ENCODE measurements around the gene HOXB1. TPM values are rescaled to one million over a fixed set of nuclear protein-coding genes. Genes with fewer than 3 reads are reported as not detected.
"Not testable (repeated sequence)": the region's sequence is repeated elsewhere in the genome, so short reads cannot be mapped to it uniquely, and the experiment has no call there.

Gene HOXB1
- total and polyA plus RNA-seq, 2 donors: not detected

DNA sequence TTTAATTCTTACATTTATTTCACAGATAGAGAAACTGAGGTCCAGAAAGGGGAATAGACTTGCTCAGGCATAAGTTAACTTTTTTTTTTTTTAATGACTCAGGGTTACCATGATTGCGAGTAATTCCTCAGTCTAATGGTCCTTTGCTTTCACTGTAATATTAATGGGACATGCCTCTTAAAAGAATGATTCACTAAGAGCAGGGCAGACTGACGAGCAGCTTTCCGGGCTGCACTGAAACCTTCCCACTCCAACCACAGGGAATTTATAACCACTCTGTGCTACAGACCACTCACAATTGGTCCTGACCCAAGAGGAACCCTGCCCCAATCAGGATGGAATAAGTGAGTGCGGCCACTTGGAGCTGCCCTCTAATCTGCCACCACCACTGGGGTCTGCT is 8.4 kb upstream of the HOXB1 start:
- Histone ChIP-seq H3K27ac (ENCODE audit: low read depth) (no peak overlapping the region), H3K36me3 (ENCODE audit: insufficient read depth) (no peaks in the 10 kb centered on the region), H3K4me1 (ENCODE audit: insufficient read depth) (no peaks in the 10 kb centered on the region), H3K4me3 (ENCODE audit: low read depth, low read length) (no peak overlapping the region)
- no peak for DNase-seq (ENCODE audit: extremely low spot score)
- WGBS: 86% methylated on average over 4 of the region's 4 CpGs

DNA sequence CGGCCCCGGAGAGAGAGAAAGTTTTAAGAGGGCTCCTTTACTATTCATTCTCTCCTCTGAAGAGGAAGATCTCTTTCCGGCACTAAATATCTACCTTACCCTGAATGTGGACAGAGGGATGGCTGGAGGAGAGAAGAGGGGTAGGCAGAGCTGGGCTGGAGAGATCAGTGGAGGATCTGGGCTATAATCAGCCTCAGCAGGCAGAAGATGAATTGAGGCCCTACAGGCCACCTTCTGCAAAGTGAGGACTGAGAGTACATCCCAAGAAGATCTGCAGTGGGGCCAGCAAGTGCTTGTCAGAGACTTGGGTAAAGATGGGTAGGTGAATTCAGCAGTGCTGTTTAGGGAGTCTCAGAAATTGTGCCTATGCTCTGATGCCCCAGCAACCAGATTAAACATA is 6.5 kb upstream of the HOXB1 start:
- DNase-seq (ENCODE audit: extremely low spot score): no peak
- 90% methylated on average over 3 of the region's 3 CpGs for WGBS
- Histone ChIP-seq H3K4me3 (ENCODE audit: low read depth, low read length) (no peak overlapping the region), H3K27ac (ENCODE audit: low read depth) (no peak overlapping the region), H3K36me3 (ENCODE audit: insufficient read depth) (no peaks in the 10 kb centered on the region), H3K4me1 (ENCODE audit: insufficient read depth) (no peaks in the 10 kb centered on the region)

DNA sequence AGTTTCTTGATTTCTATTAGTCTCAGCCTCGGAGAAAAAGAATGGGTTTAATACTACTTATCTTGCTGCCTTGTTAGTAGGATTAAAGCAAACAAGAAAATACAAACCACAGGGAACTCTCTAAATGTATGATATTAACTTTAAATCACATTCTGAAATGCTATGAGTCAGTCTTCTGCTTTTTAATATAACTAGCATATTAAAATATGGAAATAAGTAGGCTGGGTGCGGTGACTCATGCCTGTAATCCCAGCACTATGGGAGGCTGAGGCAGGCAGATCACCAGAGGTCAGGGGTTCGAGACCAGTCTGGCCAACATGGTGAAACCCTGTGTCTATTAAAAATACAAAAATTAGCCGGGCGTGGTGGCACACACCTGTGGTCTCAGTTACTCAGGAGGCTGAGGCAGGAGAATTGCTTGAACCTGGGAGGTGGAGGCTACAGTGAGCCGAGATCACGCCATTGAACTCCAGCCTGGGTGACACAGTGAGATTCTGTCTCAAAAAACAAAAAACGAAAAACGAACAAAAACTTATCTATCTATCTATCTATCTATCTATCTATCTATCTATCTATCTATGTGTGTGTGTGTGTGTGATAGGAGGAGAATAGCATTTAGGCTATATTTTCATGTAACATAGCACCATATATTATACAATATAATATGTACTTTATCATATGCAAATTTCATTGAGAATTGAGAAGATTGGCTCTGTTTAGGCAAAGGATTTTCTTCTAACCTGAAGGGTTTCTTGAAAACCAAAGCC is 5.2 kb upstream of the HOXB1 start:
- not testable (repeated sequence) for H3K27ac ChIP-seq (ENCODE audit: low read depth); DNase-seq (ENCODE audit: extremely low spot score); H3K4me1 ChIP-seq (ENCODE audit: insufficient read depth); H3K4me3 ChIP-seq (ENCODE audit: low read depth, low read length); H3K36me3 ChIP-seq (ENCODE audit: insufficient read depth)
- WGBS: 90% methylated on average over 9 of the region's 9 CpGs

GRCh38 chr17:48532261-48532660 is 1.4 kb upstream of the HOXB1 start:
- no peaks in the 10 kb centered on the region for H3K36me3 ChIP-seq (ENCODE audit: insufficient read depth)
- no peak for DNase-seq (ENCODE audit: extremely low spot score)
- H3K27ac ChIP-seq (ENCODE audit: low read depth): no peak overlapping the region
- H3K4me1 ChIP-seq (ENCODE audit: insufficient read depth): no peaks in the 10 kb centered on the region
- WGBS: 74% methylated on average over 8 of the region's 8 CpGs
- H3K4me3 ChIP-seq (ENCODE audit: low read depth, low read length): no peak overlapping the region

GRCh38 chr17:48530208-48530886 is 464 bp downstream of the HOXB1 start:
- no peak for DNase-seq (ENCODE audit: extremely low spot score)
- H3K4me1 ChIP-seq (ENCODE audit: insufficient read depth): no peaks in the 10 kb centered on the region
- H3K4me3 ChIP-seq (ENCODE audit: low read depth, low read length): no peak overlapping the region
- no peaks in the 10 kb centered on the region for H3K36me3 ChIP-seq (ENCODE audit: insufficient read depth)
- 52% methylated on average over 37 of the region's 37 CpGs for WGBS
- no peak overlapping the region for H3K27ac ChIP-seq (ENCODE audit: low read depth)

DNA sequence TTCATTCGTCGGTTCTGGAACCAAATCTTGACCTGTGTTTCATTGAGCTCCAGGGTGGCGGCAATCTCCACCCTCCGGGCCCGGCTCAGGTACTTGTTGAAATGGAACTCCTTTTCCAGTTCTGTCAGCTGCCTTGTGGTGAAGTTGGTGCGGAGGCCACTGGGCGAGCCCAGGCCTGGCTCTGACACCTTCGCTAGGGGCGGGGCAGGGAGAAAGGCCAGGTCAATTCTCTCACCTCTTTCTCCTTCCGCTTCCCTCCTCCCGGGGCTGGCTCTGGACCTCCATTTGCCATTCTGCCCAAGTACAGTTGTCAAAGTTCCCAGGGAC is 1.2 kb downstream of the HOXB1 start:
- no peak for DNase-seq (ENCODE audit: extremely low spot score)
- 69% methylated on average over 11 of the region's 11 CpGs for WGBS
- H3K36me3 ChIP-seq (ENCODE audit: insufficient read depth): no peaks in the 10 kb centered on the region
- H3K27ac ChIP-seq (ENCODE audit: low read depth): no peak overlapping the region
- no peak overlapping the region for H3K4me3 ChIP-seq (ENCODE audit: low read depth, low read length)
- no peaks in the 10 kb centered on the region for H3K4me1 ChIP-seq (ENCODE audit: insufficient read depth)

GRCh38 chr17:48528936-48529682 is 1.7 kb downstream of the HOXB1 start:
- WGBS: 83% methylated on average over 11 of the region's 11 CpGs

GRCh38 chr17:48528153-48528935 is 2.5 kb downstream of the HOXB1 start:
- Histone ChIP-seq H3K4me3 (ENCODE audit: low read depth, low read length) (no peak overlapping the region), H3K36me3 (ENCODE audit: insufficient read depth) (no peaks in the 10 kb centered on the region), H3K4me1 (ENCODE audit: insufficient read depth) (no peaks in the 10 kb centered on the region), H3K27ac (ENCODE audit: low read depth) (no peak overlapping the region)
- WGBS: 61% methylated on average over 7 of the region's 7 CpGs
- no peak for DNase-seq (ENCODE audit: extremely low spot score)

More at GRCh38 chr17:48528936-48529682, 1.7 kb downstream of the HOXB1 start:
- Histone ChIP-seq H3K4me3 (ENCODE audit: low read depth, low read length) (no peak overlapping the region), H3K36me3 (ENCODE audit: insufficient read depth) (no peaks in the 10 kb centered on the region), H3K27ac (ENCODE audit: low read depth) (no peak overlapping the region), H3K4me1 (ENCODE audit: insufficient read depth) (no peaks in the 10 kb centered on the region)
- no peak for DNase-seq (ENCODE audit: extremely low spot score)

DNA sequence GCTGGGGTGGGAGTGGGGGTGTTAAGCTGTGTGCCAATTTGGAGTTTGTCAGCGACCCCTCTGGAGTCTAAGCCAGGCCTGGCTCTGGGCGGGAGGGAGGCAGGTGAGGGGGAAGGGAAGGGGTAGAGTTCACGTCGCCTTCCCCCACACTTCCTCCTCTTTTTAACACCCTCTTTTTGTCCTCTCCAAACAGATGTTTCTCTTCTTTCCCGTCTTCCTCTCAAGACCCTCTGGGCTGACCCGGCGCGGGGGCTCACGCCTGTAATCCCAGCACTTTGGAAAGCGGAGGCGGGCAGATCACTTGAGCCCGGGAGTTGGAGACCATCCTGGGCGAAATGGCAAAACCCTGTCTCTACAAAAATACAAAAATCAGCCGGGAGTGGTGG is 3.3 kb downstream of the HOXB1 start:
- 56% methylated on average over 14 of the region's 14 CpGs for WGBS
- no peak overlapping the region for H3K27ac ChIP-seq (ENCODE audit: low read depth)
- no peak for DNase-seq (ENCODE audit: extremely low spot score)
- H3K4me3 ChIP-seq (ENCODE audit: low read depth, low read length): no peak overlapping the region
- H3K4me1 ChIP-seq (ENCODE audit: insufficient read depth): no peaks in the 10 kb centered on the region
- no peaks in the 10 kb centered on the region for H3K36me3 ChIP-seq (ENCODE audit: insufficient read depth)

DNA sequence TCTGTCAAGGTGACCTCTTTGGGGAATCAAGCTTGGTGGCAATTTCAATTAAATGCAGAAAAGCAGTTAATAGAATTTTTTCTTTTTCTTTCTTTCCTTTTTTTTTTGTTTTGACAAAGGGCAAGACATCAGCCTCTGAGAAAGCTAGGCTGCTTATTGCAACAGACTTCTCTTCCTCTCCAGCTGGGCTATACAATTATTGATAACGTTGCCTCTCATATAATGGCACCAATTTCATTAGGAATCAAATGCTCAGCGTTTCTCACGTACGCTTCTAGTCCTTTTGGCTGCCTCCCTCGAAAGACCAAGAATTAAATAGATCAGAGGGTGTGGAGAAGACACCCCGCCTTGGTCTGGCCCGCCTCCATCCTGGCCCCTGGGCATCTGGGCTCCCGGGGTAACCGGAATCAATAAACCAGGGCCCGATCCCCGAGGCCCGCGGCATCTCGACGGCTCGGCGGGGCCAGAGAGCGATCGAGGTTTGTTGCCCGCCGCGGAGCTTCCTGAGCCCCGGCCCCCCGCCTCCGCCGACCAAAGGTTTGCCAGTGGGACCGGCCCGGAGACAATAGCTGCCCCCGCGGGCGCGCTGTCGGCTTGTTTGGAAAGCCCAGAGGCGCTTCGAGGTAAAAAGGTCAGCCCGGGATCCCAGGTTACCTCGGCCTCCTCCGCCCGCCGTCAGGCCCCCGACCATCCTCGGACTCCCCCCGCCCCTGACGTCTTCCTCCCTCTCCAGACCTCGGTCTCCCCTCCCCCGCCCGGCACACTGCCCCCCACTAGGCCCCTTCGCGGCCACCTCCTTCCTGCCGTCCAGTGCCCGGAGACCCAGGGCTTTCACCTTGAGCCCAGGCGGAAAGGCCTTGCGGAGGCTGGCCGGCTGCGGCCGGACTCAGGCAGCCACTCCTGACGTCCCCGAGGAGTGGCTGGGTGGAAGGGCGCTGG is 3.9 kb downstream of the HOXB1 start:
- no peak overlapping the region for H3K4me3 ChIP-seq (ENCODE audit: low read depth, low read length)
- no peaks in the 10 kb centered on the region for H3K4me1 ChIP-seq (ENCODE audit: insufficient read depth)
- H3K27ac ChIP-seq (ENCODE audit: low read depth): no peak overlapping the region
- DNase-seq (ENCODE audit: extremely low spot score): no peak
- 23% methylated on average over 59 of the region's 59 CpGs for WGBS
- H3K36me3 ChIP-seq (ENCODE audit: insufficient read depth): no peaks in the 10 kb centered on the region

GRCh38 chr17:48523010-48523409 is 7.8 kb downstream of the HOXB1 start:
- no peaks in the 10 kb centered on the region for H3K36me3 ChIP-seq (ENCODE audit: insufficient read depth)
- H3K4me3 ChIP-seq (ENCODE audit: low read depth, low read length): no peak overlapping the region
- 72% methylated on average over 6 of the region's 6 CpGs for WGBS
- H3K27ac ChIP-seq (ENCODE audit: low read depth): no peak overlapping the region
- DNase-seq (ENCODE audit: extremely low spot score): no peak
- no peaks in the 10 kb centered on the region for H3K4me1 ChIP-seq (ENCODE audit: insufficient read depth)

DNA sequence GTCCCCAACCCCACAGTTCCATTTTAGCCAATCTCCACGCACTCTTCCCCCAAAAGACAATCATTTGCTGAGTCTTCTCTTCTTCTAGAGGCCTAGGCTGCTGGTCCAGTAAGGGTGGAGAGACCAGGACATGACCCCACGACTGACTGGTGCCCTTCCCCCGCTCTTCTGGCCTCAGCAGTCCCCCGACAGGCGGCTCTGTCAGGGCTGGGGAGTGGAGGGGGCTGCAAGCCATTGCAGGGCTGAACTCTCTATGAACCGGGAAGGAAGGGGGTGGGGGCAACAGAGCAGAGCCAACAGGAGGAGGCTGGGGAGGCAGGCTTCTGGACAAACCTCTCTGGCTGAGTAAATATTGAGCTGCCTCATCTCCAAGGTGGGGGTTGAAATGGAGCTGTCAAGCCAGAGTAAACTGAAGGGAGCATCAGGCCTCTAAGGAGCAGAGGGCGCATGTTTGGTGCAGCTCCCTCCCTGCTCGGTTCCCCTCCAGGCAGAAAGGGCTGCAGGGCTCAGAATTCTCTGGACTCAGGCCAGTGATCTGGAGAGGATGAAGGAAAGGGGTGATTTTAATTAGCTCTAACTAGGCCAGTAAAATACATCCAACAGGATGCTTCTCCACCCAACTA is 8.7 kb downstream of the HOXB1 start:
- Histone ChIP-seq H3K4me1 (ENCODE audit: insufficient read depth) (no peaks in the 10 kb centered on the region), H3K27ac (ENCODE audit: low read depth) (no peak overlapping the region), H3K36me3 (ENCODE audit: insufficient read depth) (no peaks in the 10 kb centered on the region), H3K4me3 (ENCODE audit: low read depth, low read length) (no peak overlapping the region)
- no peak for DNase-seq (ENCODE audit: extremely low spot score)
- WGBS: 31% methylated on average over 8 of the region's 8 CpGs

All from urinary bladder (tissue), 4 donors.